Measurements from ENCODE around the gene DFFB. TPM values are rescaled to one million over a fixed set of nuclear protein-coding genes. Genes with fewer than 3 reads are reported as not detected.

Gene DFFB
- total and polyA plus RNA-seq, 2 donors (not counting 1 experiment from before 2014, with no cell fraction given) = 6.4 to 7.6 TPM

- TF ChIP-seq EZH2 (IDR thresholded peaks at IDR 0.05; ENCODE audit: low read length, missing control alignments) (no peak), CTCF (conservative IDR thresholded peaks at IDR 0.05 in 1 of 2, IDR thresholded peaks at IDR 0.05 in 1 of 2; ENCODE audit: low read depth in 1 of 2, low read length in 2 of 2) (no peak)
- DNase-seq (ENCODE audit: low read depth in 2 of 2) = no peak
- no peak overlapping the region for H3K4me2 ChIP-seq (ENCODE audit: extremely low read depth, insufficient read depth, low read length)
- H3K36me3 ChIP-seq (ENCODE audit: control insufficient read depth, insufficient read depth, low read length) = peaks cover 8% of the 10 kb centered on the region
- no peaks in the 10 kb centered on the region for H3K4me1 ChIP-seq (ENCODE audit: control insufficient read depth, extremely low read depth, insufficient read depth, low read length)
- no peaks in the 10 kb centered on the region for H3K27me3 ChIP-seq (ENCODE audit: control insufficient read depth, insufficient read depth, low read length)
- no peaks in the 10 kb centered on the region for H3K79me2 ChIP-seq (ENCODE audit: control insufficient read depth, insufficient read depth, low read length)
- H3K9ac ChIP-seq (ENCODE audit: insufficient read depth, low read length) = no peak overlapping the region
- no peak overlapping the region for H2AFZ ChIP-seq (ENCODE audit: low read length)
- no peaks in the 10 kb centered on the region for H3K9me3 ChIP-seq (ENCODE audit: control insufficient read depth, insufficient read depth, low read depth, low read length)
- H3K4me3 ChIP-seq (replicated peaks in 1 of 4; ENCODE audit: control extremely low read depth in 1 of 4, insufficient read depth in 1 of 4, low read depth in 3 of 4, low read length in 4 of 4) = no peak overlapping the region
- H4K20me1 ChIP-seq (ENCODE audit: control insufficient read depth, extremely low read depth, insufficient read depth, low read length) = no peaks in the 10 kb centered on the region
- no peak overlapping the region for H3K27ac ChIP-seq (ENCODE audit: insufficient read depth, low read length)
These were observed 35.8 kb upstream of the DFFB start for GRCh38 chr1:3821447-3821846.

DNA sequence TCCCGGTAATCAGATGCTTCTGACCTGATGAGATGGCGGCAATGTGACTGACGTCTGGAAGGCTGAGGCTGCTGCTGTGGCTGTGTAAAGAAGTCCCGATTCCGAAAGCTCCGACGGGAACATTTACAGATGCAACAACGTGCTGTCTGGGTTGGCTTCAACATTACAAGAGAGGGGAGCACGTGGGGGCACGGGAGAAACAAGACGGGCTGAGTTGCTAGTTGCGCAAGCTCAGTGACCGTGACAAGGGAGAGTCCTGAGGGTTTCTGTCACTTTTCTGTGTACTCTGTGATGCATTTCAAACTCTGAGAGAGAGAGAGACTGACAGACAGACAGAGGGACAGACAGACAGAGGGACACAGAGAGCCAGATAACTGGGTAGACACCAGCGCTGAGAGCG lies 35.4 kb upstream of the DFFB start:
- peaks cover 8% of the 10 kb centered on the region for H3K36me3 ChIP-seq (ENCODE audit: control insufficient read depth, insufficient read depth, low read length)
- no peaks in the 10 kb centered on the region for H3K27me3 ChIP-seq (ENCODE audit: control insufficient read depth, insufficient read depth, low read length)
- no peak for DNase-seq (ENCODE audit: low read depth in 2 of 2)
- no peak overlapping the region for H3K27ac ChIP-seq (ENCODE audit: insufficient read depth, low read length)
- H3K79me2 ChIP-seq (ENCODE audit: control insufficient read depth, insufficient read depth, low read length) = no peaks in the 10 kb centered on the region
- H2AFZ ChIP-seq (ENCODE audit: low read length) = no peak overlapping the region
- H3K4me3 ChIP-seq (replicated peaks in 1 of 4; ENCODE audit: control extremely low read depth in 1 of 4, insufficient read depth in 1 of 4, low read depth in 3 of 4, low read length in 4 of 4) = no peak overlapping the region
- H4K20me1 ChIP-seq (ENCODE audit: control insufficient read depth, extremely low read depth, insufficient read depth, low read length) = no peaks in the 10 kb centered on the region
- H3K4me2 ChIP-seq (ENCODE audit: extremely low read depth, insufficient read depth, low read length) = no peak overlapping the region
- no peaks in the 10 kb centered on the region for H3K9me3 ChIP-seq (ENCODE audit: control insufficient read depth, insufficient read depth, low read depth, low read length)
- TF ChIP-seq EZH2 (IDR thresholded peaks at IDR 0.05; ENCODE audit: low read length, missing control alignments) = no peak
- no peak for TF ChIP-seq CTCF (conservative IDR thresholded peaks at IDR 0.05 in 1 of 2, IDR thresholded peaks at IDR 0.05 in 1 of 2; ENCODE audit: low read depth in 1 of 2, low read length in 2 of 2)
- no peak overlapping the region for H3K9ac ChIP-seq (ENCODE audit: insufficient read depth, low read length)
- no peaks in the 10 kb centered on the region for H3K4me1 ChIP-seq (ENCODE audit: control insufficient read depth, extremely low read depth, insufficient read depth, low read length)

- H3K27me3 ChIP-seq (ENCODE audit: control insufficient read depth, insufficient read depth, low read length) = no peaks in the 10 kb centered on the region
- H3K4me3 ChIP-seq (replicated peaks in 1 of 4; ENCODE audit: control extremely low read depth in 1 of 4, insufficient read depth in 1 of 4, low read depth in 3 of 4, low read length in 4 of 4) = no peak overlapping the region
- H3K4me2 ChIP-seq (ENCODE audit: extremely low read depth, insufficient read depth, low read length) = no peak overlapping the region
- H3K4me1 ChIP-seq (ENCODE audit: control insufficient read depth, extremely low read depth, insufficient read depth, low read length) = no peaks in the 10 kb centered on the region
- no peak overlapping the region for H3K9ac ChIP-seq (ENCODE audit: insufficient read depth, low read length)
- no peak overlapping the region for H2AFZ ChIP-seq (ENCODE audit: low read length)
- peaks cover 8% of the 10 kb centered on the region for H3K36me3 ChIP-seq (ENCODE audit: control insufficient read depth, insufficient read depth, low read length)
- no peak for DNase-seq (ENCODE audit: low read depth in 2 of 2)
- H3K27ac ChIP-seq (ENCODE audit: insufficient read depth, low read length) = no peak overlapping the region
- no peaks in the 10 kb centered on the region for H3K79me2 ChIP-seq (ENCODE audit: control insufficient read depth, insufficient read depth, low read length)
- no peaks in the 10 kb centered on the region for H4K20me1 ChIP-seq (ENCODE audit: control insufficient read depth, extremely low read depth, insufficient read depth, low read length)
- TF ChIP-seq EZH2 (IDR thresholded peaks at IDR 0.05; ENCODE audit: low read length, missing control alignments) = no peak
- TF ChIP-seq CTCF (conservative IDR thresholded peaks at IDR 0.05 in 1 of 2, IDR thresholded peaks at IDR 0.05 in 1 of 2; ENCODE audit: low read depth in 1 of 2, low read length in 2 of 2) = no peak
- H3K9me3 ChIP-seq (ENCODE audit: control insufficient read depth, insufficient read depth, low read depth, low read length) = no peaks in the 10 kb centered on the region
These were observed 34.9 kb upstream of the DFFB start for GRCh38 chr1:3822421-3822820.

All from fibroblast of lung (primary cell).